PC-9 (cell line): ENCODE results near the gene KRIT1.

Source experiments
- CTCF ChIP-seq: fragments of 200-600 bp; sonication (generic); conservative IDR thresholded peaks from 2 replicates; pipeline ENCODE4 v1.6.1; 2017; ENCODE audit warnings: mixed run types, antibody characterized with exemption, mild to moderate bottlenecking, moderate library complexity
- EZH2 ChIP-seq: fragments of 200-600 bp; sonication (generic); IDR thresholded peaks from 2 replicates; pipeline ENCODE4 v1.8.0; 2017; ENCODE audit warnings: antibody characterized with exemption, low read depth

- TF ChIP-seq EZH2 (no peak), CTCF (no peak)
Observed at GRCh38 chr7:92279396-92280031, 33.8 kb upstream of the KRIT1 start.
